Endodermal cell (in vitro differentiated cells): ENCODE results near the gene EIF3D. TPM values are rescaled to one million over a fixed set of nuclear protein-coding genes. Genes with fewer than 3 reads are reported as not detected.

Experiments used
- DNase-seq: peaks from one replicate; pipeline ENCODE4 v3.0.0-alpha.2; 2017
- H3K27ac ChIP-seq: 2 replicates; pipeline ENCODE4 v1.5.1; 2013; ENCODE audit warnings: mild to moderate bottlenecking, low read depth, low read length, moderate library complexity
- H3K27me3 ChIP-seq: 2 replicates; pipeline ENCODE4 v1.6.1; 2013; ENCODE audit warnings: mild to moderate bottlenecking, low read length, moderate library complexity; ENCODE audit not compliant: insufficient read depth, control insufficient read depth, poor library complexity, severe bottlenecking
- H3K36me3 ChIP-seq: 2 replicates; pipeline ENCODE4 v1.7.0; 2013; ENCODE audit warnings: mild to moderate bottlenecking, low read length, moderate library complexity; ENCODE audit not compliant: control insufficient read depth, insufficient read depth
- H3K4me1 ChIP-seq: one replicate; pipeline ENCODE4 v1.7.0; 2013; ENCODE audit warnings: low read length; ENCODE audit not compliant: control insufficient read depth, insufficient read depth
- H3K4me3 ChIP-seq: 2 replicates; pipeline ENCODE4 v1.5.1; 2013; ENCODE audit warnings: mild to moderate bottlenecking, low read length, moderate library complexity
- H3K9ac ChIP-seq: 2 replicates; pipeline ENCODE4 v1.6.1; 2013; ENCODE audit warnings: mild to moderate bottlenecking, low read length, moderate library complexity; ENCODE audit not compliant: poor library complexity, severe bottlenecking; ENCODE audit errors: extremely low read depth
- H3K9me3 ChIP-seq: 2 replicates; pipeline ENCODE4 v1.6.1; 2013; ENCODE audit warnings: mild to moderate bottlenecking, low read length, moderate library complexity; ENCODE audit not compliant: control insufficient read depth
- H3K27ac Mint-ChIP-seq: 2 replicates; pipeline ENCODE4 v1.8.0; 2020; ENCODE audit warnings: mixed read lengths
- H3K27me3 Mint-ChIP-seq: 2 replicates; pipeline ENCODE4 v1.8.0; 2021; ENCODE audit warnings: mild to moderate bottlenecking, mixed read lengths; ENCODE audit not compliant: insufficient read depth
- H3K36me3 Mint-ChIP-seq: 2 replicates; pipeline ENCODE4 v1.8.0; 2020; ENCODE audit warnings: low read depth, mixed read lengths
- H3K4me1 Mint-ChIP-seq: 2 replicates; pipeline ENCODE4 v1.8.0; 2020; ENCODE audit warnings: mixed read lengths
- H3K4me3 Mint-ChIP-seq: 2 replicates; pipeline ENCODE4 v1.8.0; 2020; ENCODE audit warnings: mild to moderate bottlenecking, moderate library complexity, mixed read lengths
- H3K9me3 Mint-ChIP-seq: 2 replicates; pipeline ENCODE4 v1.8.0; 2020; ENCODE audit warnings: mild to moderate bottlenecking, mixed read lengths
- WGBS, 2 experiments: methylation state at CpG; one replicate each; pipeline versions ENCODE4 v1.1.5 to v1.1.7; 2013; ENCODE audit warnings: missing lambda C conversion rate in 2 of 2, mixed read lengths in 1 of 2; ENCODE audit not compliant: insufficient coverage in 1 of 2, insufficient read length in 1 of 2; 5-methylcytosine and 5-hydroxymethylcytosine counted together
- total RNA-seq, 2 donors: library from RNA; stranded (reverse); fragmentation: NEBNext Ultra II Directional in 1 of 2; extraction: Animal tissue kit (Norgen Biotek cat#: 25700) in 1 of 2; gene quantifications; 2 replicates in 1 of 2; 3 replicates in 1 of 2; pipeline ENCODE4 v1.2.1, GENCODE V29; 2021
- TF ChIP-seq, protein P1 (sequence below): fragments of 200-600 bp; sonication (generic); conservative IDR thresholded peaks from 2 replicates; pipeline ENCODE4 v1.5.0; 2021; ENCODE audit warnings: antibody characterized with exemption, mild to moderate bottlenecking

The EIF3D gene
- total RNA-seq, 2 donors from 2014 or later: 157 to 196 TPM

DNA sequence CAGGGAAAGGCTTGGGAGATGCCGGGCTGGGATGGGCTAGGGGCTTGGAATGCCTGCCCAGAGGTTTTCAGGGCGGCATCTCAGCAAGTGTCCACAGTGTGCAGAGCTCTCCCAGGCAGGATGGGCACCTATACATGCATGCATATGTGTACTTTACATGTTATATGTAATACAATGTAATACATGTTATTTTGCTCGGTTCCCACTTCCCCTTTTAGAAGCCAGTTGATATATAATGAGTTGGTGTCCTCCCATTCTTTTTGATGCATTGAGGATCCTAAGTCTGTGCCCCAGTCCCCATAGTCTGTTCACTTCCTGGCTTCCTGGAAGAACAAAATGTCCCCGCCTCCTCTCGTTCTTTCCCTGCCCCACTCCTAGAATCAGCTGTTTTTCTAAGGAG, 20.1 kb upstream of the EIF3D start:
- no peaks in the 10 kb centered on the region for H3K9me3 ChIP-seq
- H3K9me3 Mint-ChIP-seq: no peaks in the 10 kb centered on the region
- no peak overlapping the region for H3K4me3 Mint-ChIP-seq
- H3K4me1 ChIP-seq: no peaks in the 10 kb centered on the region
- H3K4me1 Mint-ChIP-seq: peaks cover 1% of the 10 kb centered on the region
- no peak overlapping the region for H3K27ac ChIP-seq
- H3K36me3 Mint-ChIP-seq: no peaks in the 10 kb centered on the region
- H3K27me3 Mint-ChIP-seq: peaks cover 7% of the 10 kb centered on the region
- TF ChIP-seq, protein P1, sequence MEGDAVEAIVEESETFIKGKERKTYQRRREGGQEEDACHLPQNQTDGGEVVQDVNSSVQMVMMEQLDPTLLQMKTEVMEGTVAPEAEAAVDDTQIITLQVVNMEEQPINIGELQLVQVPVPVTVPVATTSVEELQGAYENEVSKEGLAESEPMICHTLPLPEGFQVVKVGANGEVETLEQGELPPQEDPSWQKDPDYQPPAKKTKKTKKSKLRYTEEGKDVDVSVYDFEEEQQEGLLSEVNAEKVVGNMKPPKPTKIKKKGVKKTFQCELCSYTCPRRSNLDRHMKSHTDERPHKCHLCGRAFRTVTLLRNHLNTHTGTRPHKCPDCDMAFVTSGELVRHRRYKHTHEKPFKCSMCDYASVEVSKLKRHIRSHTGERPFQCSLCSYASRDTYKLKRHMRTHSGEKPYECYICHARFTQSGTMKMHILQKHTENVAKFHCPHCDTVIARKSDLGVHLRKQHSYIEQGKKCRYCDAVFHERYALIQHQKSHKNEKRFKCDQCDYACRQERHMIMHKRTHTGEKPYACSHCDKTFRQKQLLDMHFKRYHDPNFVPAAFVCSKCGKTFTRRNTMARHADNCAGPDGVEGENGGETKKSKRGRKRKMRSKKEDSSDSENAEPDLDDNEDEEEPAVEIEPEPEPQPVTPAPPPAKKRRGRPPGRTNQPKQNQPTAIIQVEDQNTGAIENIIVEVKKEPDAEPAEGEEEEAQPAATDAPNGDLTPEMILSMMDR: no peak
- 87 to 100% methylated on average over 1 to 5 of the region's 5 CpGs for WGBS, 2 experiments
- no peak overlapping the region for H3K4me3 ChIP-seq
- H3K9ac ChIP-seq: no peak overlapping the region
- H3K27ac Mint-ChIP-seq: no peak overlapping the region
- H3K27me3 ChIP-seq: peaks cover 9% of the 10 kb centered on the region
- peak; percentile 32 for DNase-seq
- no peaks in the 10 kb centered on the region for H3K36me3 ChIP-seq

DNA sequence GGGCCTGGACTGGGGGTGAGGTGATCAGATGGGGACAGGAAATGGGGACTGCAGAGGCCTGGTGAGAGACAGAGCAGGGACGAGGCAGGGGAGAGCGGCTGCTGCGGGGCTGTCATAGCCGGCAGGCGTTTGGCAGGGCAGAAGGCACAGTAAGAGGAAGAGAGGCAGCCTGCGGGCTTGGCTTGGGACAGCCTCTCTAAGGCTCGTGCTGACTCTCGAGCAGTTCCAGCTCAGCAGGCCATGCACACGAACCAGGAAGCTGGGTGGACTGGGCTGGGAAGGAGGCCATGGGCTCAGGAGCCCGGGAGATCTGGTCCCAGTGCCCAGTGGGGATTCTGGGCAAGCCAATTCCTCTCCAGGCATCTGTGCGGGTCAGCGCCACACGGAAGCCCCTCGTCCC, 19.6 kb upstream of the EIF3D start:
- H3K4me3 ChIP-seq: no peak overlapping the region
- H3K4me1 ChIP-seq: no peaks in the 10 kb centered on the region
- DNase-seq: peak; percentile 68
- Mint-ChIP-seq H3K27me3 (peaks cover 7% of the 10 kb centered on the region), H3K27ac (peak overlapping the region; percentile 53), H3K9me3 (no peaks in the 10 kb centered on the region), H3K4me3 (no peak overlapping the region), H3K4me1 (peaks cover 1% of the 10 kb centered on the region), H3K36me3 (no peaks in the 10 kb centered on the region)
- no peaks in the 10 kb centered on the region for H3K36me3 ChIP-seq
- TF ChIP-seq, protein P1: no peak
- peaks cover 9% of the 10 kb centered on the region for H3K27me3 ChIP-seq
- no peaks in the 10 kb centered on the region for H3K9me3 ChIP-seq
- no peak overlapping the region for H3K9ac ChIP-seq
- no peak overlapping the region for H3K27ac ChIP-seq
- 58 to 68% methylated on average over 9 to 14 of the region's 14 CpGs for WGBS, 2 experiments

DNA sequence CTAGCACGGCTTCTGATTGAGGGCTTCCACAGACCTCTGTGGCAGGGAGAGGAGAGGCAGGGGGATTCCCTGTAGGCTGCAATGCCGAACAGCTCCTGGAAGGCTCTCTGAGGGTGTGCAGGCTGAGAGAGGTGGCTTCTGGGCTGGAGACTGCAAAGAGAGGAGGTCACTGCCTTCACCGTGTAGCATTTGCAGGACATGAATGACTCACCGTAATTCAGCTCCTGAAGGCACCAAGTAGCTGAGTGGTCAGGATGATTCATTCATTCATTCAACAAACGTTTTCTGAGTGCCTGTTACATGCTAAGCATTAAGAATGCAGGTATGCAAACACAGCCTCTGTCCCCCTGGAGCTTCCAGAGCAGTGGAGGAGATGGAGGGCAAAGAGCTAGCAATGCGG, 18.0 kb upstream of the EIF3D start:
- no peak for DNase-seq
- Histone ChIP-seq H3K9me3 (no peaks in the 10 kb centered on the region), H3K27me3 (peaks cover 5% of the 10 kb centered on the region), H3K36me3 (no peaks in the 10 kb centered on the region), H3K9ac (no peak overlapping the region), H3K4me3 (no peak overlapping the region), H3K27ac (no peak overlapping the region), H3K4me1 (no peaks in the 10 kb centered on the region)
- Mint-ChIP-seq H3K4me1 (peaks cover 1% of the 10 kb centered on the region), H3K27ac (no peak overlapping the region), H3K4me3 (no peak overlapping the region), H3K9me3 (no peaks in the 10 kb centered on the region), H3K27me3 (peaks cover 7% of the 10 kb centered on the region), H3K36me3 (no peaks in the 10 kb centered on the region)
- 62 to 72% methylated on average over 4 to 6 of the region's 6 CpGs for WGBS, 2 experiments
- TF ChIP-seq, protein P1: no peak
